Measurements from ENCODE around the gene TACO1. TPM values are rescaled to one million over a fixed set of nuclear protein-coding genes. Genes with fewer than 3 reads are reported as not detected.

Gene TACO1
- total RNA-seq, 1 donor from 2014 or later, result 18.4 TPM

DNA sequence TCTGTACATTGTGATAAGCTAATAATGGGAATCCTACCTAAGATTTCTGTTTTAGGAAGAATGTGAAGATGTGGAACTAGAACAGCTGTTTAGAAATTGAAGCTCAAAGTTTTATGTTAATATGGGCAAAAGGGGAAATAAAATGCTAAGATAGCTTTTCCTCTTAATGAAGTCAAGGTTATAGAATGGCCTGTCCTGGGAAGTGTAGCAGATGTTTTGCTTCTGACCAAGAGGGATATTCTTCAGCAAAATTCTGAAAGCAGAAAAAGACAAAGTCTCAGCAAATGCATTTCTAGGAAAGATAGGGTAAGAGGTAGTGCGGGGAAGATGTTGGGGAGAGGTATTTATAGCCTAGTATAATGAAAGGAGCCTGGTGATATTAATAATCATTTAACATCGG, 34.6 kb downstream of the TACO1 start:
- intact Hi-C loops (cut with micrococcal nuclease), result no loop called here

DNA sequence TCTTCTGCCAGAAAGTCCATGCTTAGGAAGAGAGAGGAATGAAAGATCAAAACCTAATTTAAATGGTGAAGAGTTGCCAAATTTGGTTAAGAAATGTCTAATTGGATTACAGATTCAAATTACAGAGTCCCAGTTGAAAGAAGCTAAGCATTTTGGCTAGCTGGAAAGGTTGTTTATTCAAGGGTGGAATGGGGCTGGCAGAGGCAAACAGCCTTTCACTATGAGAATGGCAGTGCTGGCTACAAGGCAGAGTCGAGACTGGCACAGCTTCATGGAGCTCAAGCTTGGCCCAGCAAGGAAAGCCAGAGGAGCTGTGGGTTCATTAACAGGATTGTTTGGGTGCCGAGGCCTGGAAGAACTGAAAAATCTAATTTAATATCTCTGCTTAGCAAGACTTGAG, 35.1 kb downstream of the TACO1 start:
- intact Hi-C loops (cut with micrococcal nuclease), result no loop called here

DNA sequence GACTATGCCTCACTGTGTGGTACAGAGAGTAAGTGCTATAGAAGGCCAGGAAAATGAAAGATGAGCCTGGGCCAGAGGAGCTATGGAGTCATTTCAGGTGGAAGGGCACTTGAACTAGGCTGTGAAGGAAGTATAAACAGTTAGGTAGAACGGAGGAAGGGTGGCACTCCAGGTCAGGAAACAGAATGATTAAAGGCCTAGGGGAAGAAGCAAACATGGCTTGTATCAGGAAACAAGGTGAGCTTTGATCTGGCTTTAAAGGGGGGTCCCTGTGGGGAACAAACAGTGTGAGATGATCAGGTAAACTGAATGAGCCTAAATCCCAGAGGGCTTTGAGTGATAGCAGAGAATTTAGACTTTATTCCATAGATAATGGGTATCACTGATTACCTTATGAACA, 38.4 kb downstream of the TACO1 start:
- intact Hi-C loops (cut with micrococcal nuclease), result no loop called here

DNA sequence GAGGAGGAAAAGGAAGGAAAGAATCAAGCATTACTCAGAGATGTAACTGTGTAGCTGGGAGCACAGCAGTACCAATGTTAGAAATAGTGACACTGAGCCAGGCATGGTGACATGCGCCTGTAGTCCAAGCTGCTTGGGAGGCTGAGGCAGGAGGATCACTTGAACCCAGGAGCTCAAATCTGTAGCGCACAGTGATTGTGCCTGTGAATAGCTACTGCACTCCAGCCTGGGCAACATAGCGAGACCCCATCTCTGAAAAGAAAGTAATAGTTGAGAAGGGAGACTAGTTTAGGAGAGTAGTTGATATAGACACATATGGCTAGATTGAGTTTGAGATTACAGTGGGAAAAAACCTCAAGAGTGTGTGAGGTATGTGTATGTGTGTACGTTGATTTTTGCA, 39.3 kb downstream of the TACO1 start:
- intact Hi-C loops (cut with micrococcal nuclease), result no loop called here

DNA sequence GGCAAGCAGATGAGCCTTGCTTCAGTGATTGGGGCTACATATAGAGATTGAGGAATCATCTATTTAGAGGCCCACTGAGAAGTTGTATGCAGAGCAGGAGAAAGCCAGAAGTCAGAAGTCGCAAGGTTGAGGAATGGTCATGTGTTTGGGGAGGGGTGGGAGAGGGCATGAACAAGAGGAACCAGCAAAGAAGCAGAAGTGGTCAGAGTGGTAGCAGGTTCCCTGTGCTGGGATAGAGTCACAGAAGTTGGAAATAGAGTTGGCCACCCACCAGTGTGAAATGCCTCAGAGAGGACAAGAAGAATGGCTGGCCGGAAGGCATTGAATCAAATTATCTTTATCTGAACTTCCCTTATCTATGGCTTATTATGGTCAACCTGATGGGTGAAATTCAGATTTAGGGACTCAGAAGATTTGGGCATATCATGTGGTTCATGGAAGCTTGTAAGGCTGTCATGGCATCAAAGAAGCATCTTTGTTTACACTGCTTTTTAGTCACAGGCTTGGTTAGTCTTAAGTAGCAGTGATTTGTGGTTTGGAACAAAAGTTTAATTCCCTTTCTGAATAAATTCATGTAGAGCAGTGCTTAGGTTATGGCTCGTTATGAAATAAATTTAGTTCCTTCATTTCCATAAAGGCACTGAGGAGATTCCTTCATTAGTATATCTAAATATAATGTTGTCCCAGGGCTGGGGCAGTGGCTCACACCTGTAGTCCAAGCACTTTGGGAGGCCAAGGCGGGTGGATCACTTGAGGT, 41.2 kb downstream of the TACO1 start:
- intact Hi-C loops (cut with micrococcal nuclease), result no loop called here

DNA sequence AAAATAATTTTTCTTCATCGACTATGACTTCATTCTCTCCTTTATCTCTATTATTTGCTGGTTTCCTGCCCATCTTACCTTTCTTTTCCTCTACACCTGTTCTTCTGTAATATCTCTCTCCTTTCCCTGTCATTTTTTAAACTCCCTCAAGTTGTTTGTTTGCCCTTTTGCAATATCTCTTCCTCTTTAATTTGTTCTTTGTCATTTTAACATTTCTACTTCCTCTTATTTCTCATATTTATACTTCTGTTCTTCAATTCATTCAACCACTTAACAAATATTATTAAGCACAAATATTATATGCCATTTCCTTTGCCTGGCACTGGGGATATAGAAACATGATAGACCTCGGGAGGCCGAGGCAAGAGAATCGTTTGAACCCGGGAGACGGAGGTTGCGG, 44.2 kb downstream of the TACO1 start:
- intact Hi-C loops (cut with micrococcal nuclease), result no loop called here

DNA sequence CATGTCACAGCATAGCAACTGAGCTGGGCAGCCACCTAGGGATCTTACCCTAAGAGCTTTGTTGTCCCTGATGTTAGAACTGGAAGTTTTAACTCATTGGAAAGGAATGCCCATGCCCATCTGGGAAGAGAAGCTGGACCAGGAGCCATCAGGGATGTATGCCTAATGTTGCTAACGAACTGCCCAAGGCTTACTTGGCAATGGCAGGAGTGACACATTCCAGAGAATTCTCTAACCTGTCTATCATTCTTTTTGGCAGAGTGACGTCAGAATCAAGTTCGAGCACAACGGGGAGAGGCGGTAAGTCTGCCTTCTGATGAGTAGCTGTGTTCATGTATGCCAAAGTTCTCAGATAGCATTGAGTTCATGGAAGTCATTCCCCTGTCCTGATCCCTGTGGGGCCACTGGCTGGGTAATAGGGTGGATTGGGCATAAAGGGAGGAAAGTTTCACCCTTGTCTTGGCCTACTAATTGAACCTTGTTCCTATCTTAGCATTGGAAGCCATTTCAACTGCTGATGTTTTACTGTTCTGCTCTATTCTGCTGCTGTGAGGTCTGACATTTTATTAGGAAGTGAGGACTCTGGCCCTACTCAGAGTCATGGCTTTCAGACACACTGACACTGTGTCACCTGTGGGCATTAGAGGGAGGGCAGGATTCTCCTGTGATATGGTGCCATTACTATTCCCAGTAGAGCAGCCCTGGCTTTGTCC, 45.2 kb downstream of the TACO1 start:
- intact Hi-C loops (cut with micrococcal nuclease), result no loop called here

DNA sequence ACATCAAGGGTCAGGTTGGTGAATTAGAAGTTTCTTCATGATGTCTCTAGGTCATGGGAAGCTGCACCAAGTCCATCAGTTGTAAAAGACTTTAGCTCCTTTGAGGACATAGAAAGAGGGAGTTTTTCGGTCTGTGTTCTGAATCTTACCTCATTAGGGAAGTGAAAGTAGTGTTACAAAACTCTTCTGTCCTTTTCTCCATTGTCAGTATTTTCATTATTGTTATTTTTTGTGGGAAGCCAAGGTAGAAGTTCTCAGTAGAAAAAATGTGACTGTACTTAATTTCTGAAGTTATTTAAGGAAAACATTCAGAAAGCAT, 45.8 kb downstream of the TACO1 start:
- intact Hi-C loops (cut with micrococcal nuclease), result no loop called here

DNA sequence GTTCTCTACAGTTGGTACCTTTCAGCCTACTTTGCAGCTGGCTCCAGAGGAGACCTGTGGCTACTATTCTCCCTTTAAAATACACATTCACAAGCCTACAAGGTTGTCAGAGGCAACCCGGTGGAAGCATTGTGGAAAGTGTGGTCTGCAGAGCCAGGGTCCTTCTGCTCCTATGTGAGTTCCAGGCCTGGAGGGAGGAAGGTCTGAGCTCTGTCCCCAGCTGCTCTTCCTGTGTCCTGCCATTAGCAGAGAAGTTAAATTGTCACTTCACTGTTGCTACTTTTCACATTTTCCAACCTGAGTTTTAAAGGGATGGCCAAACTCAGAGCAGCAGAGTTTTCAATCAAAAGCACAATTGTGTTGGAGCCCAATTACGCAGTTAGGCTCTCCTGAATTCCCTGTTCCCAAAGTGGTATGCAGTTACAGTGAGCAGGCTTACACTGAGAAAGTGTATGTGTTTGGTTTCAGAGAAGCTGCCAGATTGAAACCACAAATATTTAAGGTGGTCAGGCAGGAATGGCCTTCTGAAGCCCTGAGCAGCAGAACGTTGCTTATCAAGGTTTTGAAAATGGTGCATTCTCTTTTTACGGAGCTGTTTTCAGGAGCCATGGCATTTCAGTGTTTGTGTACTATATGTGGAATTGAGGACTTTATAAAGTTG, 46.5 kb downstream of the TACO1 start:
- intact Hi-C loops (cut with micrococcal nuclease), result no loop called here

DNA sequence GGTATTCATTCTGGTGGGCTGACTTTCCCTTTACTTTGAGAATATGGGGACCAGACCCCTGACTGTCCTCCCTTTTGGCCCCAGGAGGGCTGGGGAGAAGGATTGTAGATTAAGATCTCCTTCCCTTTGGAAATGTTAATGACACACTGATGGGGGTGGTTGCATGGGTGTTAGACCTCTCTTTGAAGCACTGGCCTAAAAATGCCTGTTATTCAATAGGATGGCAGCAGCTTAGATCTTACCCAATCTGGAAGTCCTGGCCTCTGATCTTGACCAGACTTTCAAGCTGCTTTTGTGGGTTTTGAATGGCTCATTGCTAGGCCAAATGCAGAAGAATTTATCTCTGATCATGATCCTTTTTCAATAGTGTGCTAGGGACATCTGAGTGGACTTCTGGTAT, 47.2 kb downstream of the TACO1 start:
- intact Hi-C loops (cut with micrococcal nuclease), result no loop called here

DNA sequence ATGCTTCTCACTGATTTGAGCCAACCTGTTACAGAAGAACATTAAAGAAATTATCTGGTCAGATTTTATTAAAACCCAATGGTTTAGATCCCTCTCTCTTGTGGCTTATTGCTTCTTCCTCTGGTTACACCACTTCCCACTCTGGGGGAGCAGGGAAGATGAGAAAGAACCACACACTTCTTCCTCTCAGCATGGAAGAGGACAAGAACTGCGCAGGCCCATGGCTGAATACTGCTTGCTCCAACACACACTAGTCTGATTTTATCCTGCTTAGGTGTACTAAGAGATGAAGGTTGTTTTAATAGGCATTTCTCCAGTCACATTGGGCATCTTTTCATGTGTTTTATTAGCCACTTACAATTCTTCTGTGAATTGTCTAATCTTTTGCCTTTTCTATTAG, 49.1 kb downstream of the TACO1 start:
- intact Hi-C loops (cut with micrococcal nuclease), result no loop called here

DNA sequence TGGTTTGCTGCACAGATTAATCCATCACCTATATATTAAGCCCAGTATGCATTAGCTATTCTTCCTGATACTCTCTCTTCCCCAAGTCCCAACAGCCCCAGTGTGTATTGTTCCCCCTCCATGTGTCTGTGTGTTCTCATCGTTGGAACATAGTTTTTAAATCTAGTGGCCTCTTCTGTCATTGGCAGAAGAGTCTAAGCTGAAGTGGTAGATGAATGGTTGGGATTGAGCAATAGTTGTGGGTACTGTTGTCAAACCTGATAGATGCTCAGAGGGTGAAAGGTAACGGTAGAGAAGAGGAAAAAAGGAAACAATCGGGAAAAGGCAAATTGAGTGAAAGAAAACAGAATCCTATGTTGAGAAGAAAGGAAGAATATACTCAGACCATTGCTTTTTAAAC, 51.4 kb downstream of the TACO1 start:
- intact Hi-C loops (cut with micrococcal nuclease), result no loop called here

DNA sequence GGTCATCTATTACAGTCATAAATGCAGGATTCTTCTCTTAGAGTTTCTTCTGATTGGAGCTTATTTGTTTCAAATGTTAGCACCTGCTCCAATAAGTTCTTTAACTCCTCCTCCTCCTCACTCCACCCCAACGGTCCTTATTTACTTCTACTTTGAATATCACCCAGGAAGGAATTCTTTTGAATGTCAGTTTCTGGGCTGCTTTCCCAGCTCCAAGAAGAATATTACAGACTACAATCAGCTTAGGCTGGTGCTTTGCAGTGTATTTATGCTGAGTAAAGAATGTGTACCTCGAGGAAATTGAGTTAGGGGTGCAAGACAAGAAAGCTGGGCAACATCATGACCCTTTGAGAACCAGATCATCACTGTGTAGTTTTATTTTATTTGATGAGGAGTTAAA, 52.4 kb downstream of the TACO1 start:
- intact Hi-C loops (cut with micrococcal nuclease), result no loop called here

DNA sequence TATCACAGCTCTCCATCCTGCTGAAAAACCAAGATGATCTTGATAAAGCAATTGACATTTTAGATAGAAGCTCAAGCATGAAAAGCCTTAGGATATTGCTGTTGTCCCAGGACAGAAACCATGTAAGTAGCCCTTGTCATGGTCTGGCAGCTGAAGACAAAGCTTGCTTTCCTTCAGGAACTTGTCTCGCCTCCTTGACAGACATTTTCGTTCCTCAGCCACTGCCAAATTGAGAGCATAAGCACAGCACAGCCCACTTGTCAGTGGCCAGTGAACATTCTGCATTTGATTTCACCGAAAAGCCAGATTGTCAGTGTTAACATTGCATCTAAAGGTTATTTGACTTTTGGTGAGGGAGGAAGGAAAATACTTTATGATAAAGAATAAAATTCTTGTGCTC, 57.1 kb downstream of the TACO1 start:
- intact Hi-C loops (cut with micrococcal nuclease), result no loop called here

Other genes starting within 250 kb of the TACO1 start
- 3.3 and 4.2 TPM in 2 replicates for gene CYB561, start 154.6 kb upstream of the TACO1 start, total RNA-seq
- gene ACE, start 123.8 kb upstream of the TACO1 start, total RNA-seq, result 1.5 and 1.6 TPM in 2 replicates
- not detected in 2 replicates for gene KCNH6, start 77.5 kb upstream of the TACO1 start, total RNA-seq
- 128 and 131 TPM in 2 replicates for gene DCAF7, start 50.4 kb upstream of the TACO1 start, total RNA-seq
- gene MAP3K3, start 21.5 kb downstream of the TACO1 start, total RNA-seq, result 27.1 and 28.5 TPM in 2 replicates
- 457 and 470 TPM in 2 replicates for gene LIMD2, start 99.2 kb downstream of the TACO1 start, total RNA-seq
- 54.1 and 54.8 TPM in 2 replicates for gene STRADA, start 140.9 kb downstream of the TACO1 start, total RNA-seq
- 63.4 and 63.8 TPM in 2 replicates for gene CCDC47, start 172.7 kb downstream of the TACO1 start, total RNA-seq
- 123 and 129 TPM in 2 replicates for gene DDX42, start 173.3 kb downstream of the TACO1 start, total RNA-seq
- 158 and 166 TPM in 2 replicates for gene PSMC5, start 226.5 kb downstream of the TACO1 start, total RNA-seq
- gene FTSJ3, start 226.8 kb downstream of the TACO1 start, total RNA-seq, result 57.2 and 63.6 TPM in 2 replicates
- gene SMARCD2, start 241.8 kb downstream of the TACO1 start, total RNA-seq, result 138 and 139 TPM in 2 replicates

All from T-helper 2 cell treated with Interferon-gamma antibody and Interleukin-4, amounts not matched to agents 100 ng/mL and 5 ng/mL, for 36 hours (primary cell).